HUDEP-2 (cell line): Measurements from ENCODE around the gene PRKCE.

Source experiments
- DNase-seq, 76 experiments: peaks; one replicate each; lab custom pipeline; 2025; ENCODE audit not compliant: unreplicated experiment in 76 of 76; lab: John Stamatoyannopoulos, UW

The PRKCE gene

GRCh38 chr2:45750001-45750400, 98.5 kb downstream of the PRKCE start:
- no peak for DNase-seq

GRCh38 chr2:45750484-45750883, 99.0 kb downstream of the PRKCE start:
- no peak for DNase-seq

GRCh38 chr2:45753381-45753780, 101.9 kb downstream of the PRKCE start:
- no peak for DNase-seq

- no peak for DNase-seq
Measured at GRCh38 chr2:45754131-45755010, 102.9 kb downstream of the PRKCE start.

- DNase-seq = no peak
Measured at GRCh38 chr2:45755585-45756335, 104.3 kb downstream of the PRKCE start.

- DNase-seq = no peak
Measured at GRCh38 chr2:45758018-45758417, 106.5 kb downstream of the PRKCE start.

GRCh38 chr2:45759310-45759851, 107.9 kb downstream of the PRKCE start:
- DNase-seq = no peak

GRCh38 chr2:45761635-45762034, 110.2 kb downstream of the PRKCE start:
- no peak for DNase-seq

GRCh38 chr2:45763255-45763654, 111.8 kb downstream of the PRKCE start:
- DNase-seq = no peak

GRCh38 chr2:45763797-45764196, 112.3 kb downstream of the PRKCE start:
- DNase-seq = no peak

- DNase-seq = no peak
Measured at GRCh38 chr2:45765007-45765727, 113.7 kb downstream of the PRKCE start.

- no peak for DNase-seq
Measured at GRCh38 chr2:45765728-45766254, 114.3 kb downstream of the PRKCE start.

GRCh38 chr2:45768208-45768607, 116.7 kb downstream of the PRKCE start:
- DNase-seq = no peak

GRCh38 chr2:45769056-45769455, 117.6 kb downstream of the PRKCE start:
- DNase-seq = no peak

- no peak for DNase-seq
Measured at GRCh38 chr2:45769854-45770576, 118.5 kb downstream of the PRKCE start.

- DNase-seq = no peak
Measured at GRCh38 chr2:45770811-45771210, 119.3 kb downstream of the PRKCE start.

- no peak for DNase-seq
Measured at GRCh38 chr2:45771261-45771660, 119.8 kb downstream of the PRKCE start.

- DNase-seq = no peak
Measured at GRCh38 chr2:45772038-45772437, 120.6 kb downstream of the PRKCE start.

- DNase-seq = no peak
Measured at GRCh38 chr2:45773909-45774308, 122.4 kb downstream of the PRKCE start.

GRCh38 chr2:45774688-45775244, 123.3 kb downstream of the PRKCE start:
- no peak for DNase-seq
